Measurements from ENCODE around the gene LYRM2. TPM values are rescaled to one million over a fixed set of nuclear protein-coding genes. Genes with fewer than 3 reads are reported as not detected.

LYRM2 gene
- 46.6 and 50.7 TPM in 2 replicates for total RNA-seq (2014; rRNA removed)
- polyA plus RNA-seq (2012), result 20.9 TPM

- peak; percentile 89 for DNase-seq (ENCODE audit: low read depth)
Measured at GRCh38 chr6:89638320-89639195, at the start of gene LYRM2. Gene LYRM2, minus strand, starts transcription at chr6:89638747. Its CDS starts 31 bp downstream, at chr6:89638716.

- DNase-seq (ENCODE audit: low read depth), result no peak
Measured at GRCh38 chr6:89688328-89688727, 49.8 kb upstream of the LYRM2 start.

GRCh38 chr6:89685311-89685710, 46.8 kb upstream of the LYRM2 start:
- DNase-seq (ENCODE audit: low read depth), result no peak

- no peak for DNase-seq (ENCODE audit: low read depth)
Measured at GRCh38 chr6:89682991-89683390, 44.4 kb upstream of the LYRM2 start.

- no peak for DNase-seq (ENCODE audit: low read depth)
Measured at GRCh38 chr6:89681983-89682564, 43.5 kb upstream of the LYRM2 start.

- no peak for DNase-seq (ENCODE audit: low read depth)
Measured at GRCh38 chr6:89680551-89680950, 42.0 kb upstream of the LYRM2 start.

GRCh38 chr6:89680150-89680549, 41.6 kb upstream of the LYRM2 start:
- DNase-seq (ENCODE audit: low read depth), result no peak

GRCh38 chr6:89679215-89680120, 40.9 kb upstream of the LYRM2 start:
- no peak for DNase-seq (ENCODE audit: low read depth)

GRCh38 chr6:89678531-89678930, 40.0 kb upstream of the LYRM2 start:
- DNase-seq (ENCODE audit: low read depth), result no peak

GRCh38 chr6:89675949-89676748, 37.6 kb upstream of the LYRM2 start:
- DNase-seq (ENCODE audit: low read depth), result no peak

- DNase-seq (ENCODE audit: low read depth), result no peak
Measured at GRCh38 chr6:89670935-89671565, 32.5 kb upstream of the LYRM2 start.

GRCh38 chr6:89669002-89669401, 30.5 kb upstream of the LYRM2 start:
- no peak for DNase-seq (ENCODE audit: low read depth)

- DNase-seq (ENCODE audit: low read depth), result no peak
Measured at GRCh38 chr6:89667872-89668556, 29.5 kb upstream of the LYRM2 start.

- DNase-seq (ENCODE audit: low read depth), result no peak
Measured at GRCh38 chr6:89662659-89663223, 24.2 kb upstream of the LYRM2 start.

GRCh38 chr6:89661559-89661958, 23.0 kb upstream of the LYRM2 start:
- no peak for DNase-seq (ENCODE audit: low read depth)

- DNase-seq (ENCODE audit: low read depth), result no peak
Measured at GRCh38 chr6:89660981-89661380, 22.4 kb upstream of the LYRM2 start.

- DNase-seq (ENCODE audit: low read depth), result no peak
Measured at GRCh38 chr6:89657445-89658158, 19.1 kb upstream of the LYRM2 start.

- DNase-seq (ENCODE audit: low read depth), result peak; percentile 78
Measured at GRCh38 chr6:89655122-89655521, 16.6 kb upstream of the LYRM2 start.

- no peak for DNase-seq (ENCODE audit: low read depth)
Measured at GRCh38 chr6:89650579-89650978, 12.0 kb upstream of the LYRM2 start.

All from LHCN-M2 (cell line).